Parathyroid adenoma (tissue), 2 donors: Measurements from ENCODE around the gene EPS8.

Experiments used
- H2AFZ ChIP-seq: fragments of 300-600 bp; sonication (generic); one replicate; pipeline ENCODE4 v1.7.0; 2017; ENCODE audit warnings: antibody characterized with exemption, mild to moderate bottlenecking
- H3K27ac ChIP-seq: fragments of 300-600 bp; sonication (generic); one replicate; pipeline ENCODE4 v1.7.0; 2017
- H3K27me3 ChIP-seq: fragments of 300-600 bp; sonication (generic); one replicate; pipeline ENCODE4 v1.7.0; 2017; ENCODE audit warnings: low read length; ENCODE audit not compliant: control insufficient read depth, insufficient read depth
- H3K36me3 ChIP-seq: fragments of 300-600 bp; sonication (generic); one replicate; pipeline ENCODE4 v1.7.0; 2017; ENCODE audit warnings: low read length; ENCODE audit not compliant: control insufficient read depth, insufficient read depth
- H3K4me1 ChIP-seq: fragments of 300-600 bp; sonication (generic); one replicate; pipeline ENCODE4 v1.7.0; 2017; ENCODE audit warnings: control low read depth
- H3K4me2 ChIP-seq: fragments of 300-600 bp; sonication (generic); one replicate; pipeline ENCODE4 v1.7.0; 2017; ENCODE audit warnings: low read length
- H3K4me3 ChIP-seq: fragments of 300-600 bp; sonication (generic); one replicate; pipeline ENCODE4 v1.7.0; 2017; ENCODE audit warnings: low read depth, low read length
- H3K79me2 ChIP-seq: fragments of 300-600 bp; sonication (generic); one replicate; pipeline ENCODE4 v1.7.0; 2017; ENCODE audit warnings: control low read depth
- H3K9ac ChIP-seq: fragments of 300-600 bp; sonication (generic); one replicate; pipeline ENCODE4 v1.7.0; 2017; ENCODE audit warnings: mild to moderate bottlenecking
- H3K9me3 ChIP-seq: fragments of 300-600 bp; sonication (generic); one replicate; pipeline ENCODE4 v1.7.0; 2017; ENCODE audit warnings: low read length; ENCODE audit not compliant: control insufficient read depth
- TF ChIP-seq, protein P1 (sequence below): fragments of 300-600 bp; sonication (generic); IDR thresholded peaks from one replicate; pipeline ENCODE4 v1.7.0; 2017; ENCODE audit warnings: antibody characterized with exemption, mild to moderate bottlenecking
- donor health status: primary hyperparathyroidism.

EPS8 gene

DNA sequence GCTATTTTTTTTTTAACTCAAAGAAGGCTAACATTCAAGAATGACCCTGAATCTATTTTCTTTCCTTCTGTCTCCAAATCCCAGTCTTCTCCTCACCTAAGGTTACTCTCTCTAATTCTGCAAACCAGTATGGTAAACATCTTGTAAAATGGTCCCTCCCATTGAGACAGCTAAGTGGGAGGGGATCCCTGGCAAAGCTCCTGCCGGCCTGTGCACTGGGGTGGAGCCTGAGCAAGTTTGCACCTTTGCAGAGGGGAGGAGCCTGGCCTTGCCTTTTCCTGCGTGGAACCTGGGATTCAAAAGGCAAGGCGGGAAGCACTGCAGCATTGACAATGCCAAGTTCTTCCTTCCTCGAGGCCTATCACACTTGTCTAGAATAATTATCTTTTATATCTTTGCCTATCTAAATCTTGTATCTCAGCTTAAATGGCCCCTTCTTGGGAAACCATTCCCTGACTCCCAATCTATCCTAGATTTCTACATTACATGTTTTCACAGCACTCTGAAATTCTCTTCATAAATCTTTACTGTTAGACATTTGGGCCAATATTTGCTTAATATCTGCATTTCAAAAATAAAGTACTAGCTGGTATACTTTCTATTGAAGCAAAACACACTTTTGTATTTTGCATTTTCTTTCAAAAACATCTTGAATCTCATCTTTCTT, 83.0 kb downstream of the EPS8 start:
- H3K79me2 ChIP-seq, result no peaks in the 10 kb centered on the region
- no peak overlapping the region for H3K27ac ChIP-seq
- no peak overlapping the region for H3K4me2 ChIP-seq
- no peaks in the 10 kb centered on the region for H3K9me3 ChIP-seq
- no peaks in the 10 kb centered on the region for H3K27me3 ChIP-seq
- no peaks in the 10 kb centered on the region for H3K36me3 ChIP-seq
- no peak overlapping the region for H3K9ac ChIP-seq
- TF ChIP-seq, protein P1, sequence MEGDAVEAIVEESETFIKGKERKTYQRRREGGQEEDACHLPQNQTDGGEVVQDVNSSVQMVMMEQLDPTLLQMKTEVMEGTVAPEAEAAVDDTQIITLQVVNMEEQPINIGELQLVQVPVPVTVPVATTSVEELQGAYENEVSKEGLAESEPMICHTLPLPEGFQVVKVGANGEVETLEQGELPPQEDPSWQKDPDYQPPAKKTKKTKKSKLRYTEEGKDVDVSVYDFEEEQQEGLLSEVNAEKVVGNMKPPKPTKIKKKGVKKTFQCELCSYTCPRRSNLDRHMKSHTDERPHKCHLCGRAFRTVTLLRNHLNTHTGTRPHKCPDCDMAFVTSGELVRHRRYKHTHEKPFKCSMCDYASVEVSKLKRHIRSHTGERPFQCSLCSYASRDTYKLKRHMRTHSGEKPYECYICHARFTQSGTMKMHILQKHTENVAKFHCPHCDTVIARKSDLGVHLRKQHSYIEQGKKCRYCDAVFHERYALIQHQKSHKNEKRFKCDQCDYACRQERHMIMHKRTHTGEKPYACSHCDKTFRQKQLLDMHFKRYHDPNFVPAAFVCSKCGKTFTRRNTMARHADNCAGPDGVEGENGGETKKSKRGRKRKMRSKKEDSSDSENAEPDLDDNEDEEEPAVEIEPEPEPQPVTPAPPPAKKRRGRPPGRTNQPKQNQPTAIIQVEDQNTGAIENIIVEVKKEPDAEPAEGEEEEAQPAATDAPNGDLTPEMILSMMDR, result no peak
- no peaks in the 10 kb centered on the region for H3K4me1 ChIP-seq
- H3K4me3 ChIP-seq, result no peak overlapping the region
- no peak overlapping the region for H2AFZ ChIP-seq

DNA sequence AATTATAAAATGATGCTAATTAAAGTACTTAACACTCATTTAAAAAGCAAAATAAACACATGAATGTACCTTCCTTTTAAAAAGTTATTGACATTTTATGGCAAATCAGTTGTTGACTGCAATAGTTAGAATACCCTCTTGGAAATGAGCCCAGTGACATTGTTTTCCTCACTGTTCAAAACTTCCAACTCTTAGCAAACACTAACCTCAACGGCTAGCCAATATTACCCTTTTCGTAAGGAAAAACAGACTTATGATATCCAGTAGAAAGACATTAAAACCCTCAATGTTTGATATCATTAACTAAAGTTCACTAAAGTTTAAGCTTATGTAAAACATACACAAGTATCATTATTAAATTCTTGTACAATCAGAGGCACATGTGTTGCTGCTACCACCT, 83.6 kb downstream of the EPS8 start:
- Histone ChIP-seq H3K79me2 (no peaks in the 10 kb centered on the region), H3K9me3 (no peaks in the 10 kb centered on the region), H3K4me2 (no peak overlapping the region), H3K4me1 (no peaks in the 10 kb centered on the region), H3K36me3 (no peaks in the 10 kb centered on the region), H3K9ac (no peak overlapping the region), H3K27ac (no peak overlapping the region), H3K27me3 (no peaks in the 10 kb centered on the region), H2AFZ (no peak overlapping the region), H3K4me3 (no peak overlapping the region)
- TF ChIP-seq, protein P1, result no peak

DNA sequence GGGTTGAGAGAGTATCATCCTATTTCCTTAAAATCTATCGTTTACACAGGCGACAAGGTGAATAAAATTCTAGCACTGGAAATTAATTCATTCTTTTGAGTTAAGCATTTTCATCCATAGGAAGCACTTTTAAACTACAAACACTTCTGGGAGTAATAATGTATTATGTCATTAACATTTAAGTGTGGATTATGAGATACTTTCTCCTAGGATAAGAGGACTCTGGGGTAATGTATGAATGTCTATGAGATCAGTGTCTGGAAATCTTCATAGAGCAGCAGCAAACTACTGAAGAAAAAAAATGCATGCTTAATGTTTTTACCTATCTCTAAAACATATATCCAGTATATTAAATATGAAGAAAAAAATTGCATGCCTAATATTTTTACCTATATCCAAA, 86.9 kb downstream of the EPS8 start:
- TF ChIP-seq, protein P1, result no peak
- Histone ChIP-seq H3K36me3 (no peaks in the 10 kb centered on the region), H3K9ac (no peak overlapping the region), H3K79me2 (no peaks in the 10 kb centered on the region), H2AFZ (no peak overlapping the region), H3K4me2 (no peak overlapping the region), H3K27ac (peak overlapping the region; percentile 3), H3K4me3 (no peak overlapping the region), H3K27me3 (no peaks in the 10 kb centered on the region), H3K4me1 (no peaks in the 10 kb centered on the region), H3K9me3 (no peaks in the 10 kb centered on the region)

DNA sequence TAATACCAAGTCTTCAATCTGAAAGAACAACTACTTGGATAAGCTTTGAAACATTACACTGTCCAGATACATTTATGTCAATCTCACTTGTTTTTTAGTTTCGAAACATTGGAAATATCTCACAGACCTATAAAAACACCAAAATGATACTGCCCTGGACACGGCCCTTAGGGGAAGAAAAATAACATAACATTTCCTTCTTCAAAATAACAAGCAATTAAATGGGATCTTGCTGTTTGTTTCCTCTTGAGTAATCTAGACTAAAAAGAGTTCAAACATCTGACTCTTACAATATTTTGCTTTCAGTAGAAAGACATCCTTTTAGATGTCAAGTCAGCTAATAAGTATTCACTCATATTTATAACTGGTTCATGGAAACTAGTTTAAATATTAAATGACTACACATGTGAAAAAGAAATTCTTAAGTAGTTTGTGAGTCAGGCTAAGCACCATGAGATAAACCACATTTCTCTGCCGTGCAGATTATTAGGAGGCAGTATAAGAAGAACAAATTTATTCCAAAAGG, 87.5 kb downstream of the EPS8 start:
- Histone ChIP-seq H3K27me3 (no peaks in the 10 kb centered on the region), H3K9ac (no peak overlapping the region), H3K36me3 (no peaks in the 10 kb centered on the region), H3K4me2 (no peak overlapping the region), H3K4me3 (no peak overlapping the region), H3K4me1 (no peaks in the 10 kb centered on the region), H3K27ac (peak overlapping the region; percentile 45), H3K79me2 (no peaks in the 10 kb centered on the region), H2AFZ (no peak overlapping the region), H3K9me3 (no peaks in the 10 kb centered on the region)
- TF ChIP-seq, protein P1, result no peak

DNA sequence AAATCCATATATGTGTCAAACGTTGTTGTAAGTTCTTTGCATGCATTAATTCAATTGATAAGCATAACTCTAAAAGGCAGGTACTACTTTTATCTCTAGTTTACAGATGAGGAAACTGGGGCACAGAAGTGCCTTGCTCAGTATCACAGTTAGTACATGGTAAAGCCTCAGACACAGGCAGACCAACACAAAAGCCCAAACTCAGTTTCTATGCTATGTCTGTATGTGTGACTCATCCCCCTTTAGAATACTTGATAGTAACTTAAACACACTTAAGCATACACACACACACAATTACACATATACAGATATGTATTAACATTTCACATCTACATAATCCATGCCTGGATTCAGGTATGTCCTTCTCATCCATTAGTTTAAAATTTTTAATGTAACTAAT, 88.0 kb downstream of the EPS8 start:
- no peak overlapping the region for H3K9ac ChIP-seq
- no peak overlapping the region for H2AFZ ChIP-seq
- peak overlapping the region; percentile 45 for H3K27ac ChIP-seq
- H3K4me1 ChIP-seq, result no peaks in the 10 kb centered on the region
- no peaks in the 10 kb centered on the region for H3K36me3 ChIP-seq
- H3K79me2 ChIP-seq, result no peaks in the 10 kb centered on the region
- H3K4me3 ChIP-seq, result no peak overlapping the region
- H3K27me3 ChIP-seq, result no peaks in the 10 kb centered on the region
- TF ChIP-seq, protein P1, result no peak
- H3K4me2 ChIP-seq, result no peak overlapping the region
- no peaks in the 10 kb centered on the region for H3K9me3 ChIP-seq
